ENCODE measurements around the gene CLEC2A. TPM values are rescaled to one million over a fixed set of nuclear protein-coding genes. Genes with fewer than 3 reads are reported as not detected.

CLEC2A gene
- total RNA-seq, 1 experiment from 2014 or later: not detected

DNA sequence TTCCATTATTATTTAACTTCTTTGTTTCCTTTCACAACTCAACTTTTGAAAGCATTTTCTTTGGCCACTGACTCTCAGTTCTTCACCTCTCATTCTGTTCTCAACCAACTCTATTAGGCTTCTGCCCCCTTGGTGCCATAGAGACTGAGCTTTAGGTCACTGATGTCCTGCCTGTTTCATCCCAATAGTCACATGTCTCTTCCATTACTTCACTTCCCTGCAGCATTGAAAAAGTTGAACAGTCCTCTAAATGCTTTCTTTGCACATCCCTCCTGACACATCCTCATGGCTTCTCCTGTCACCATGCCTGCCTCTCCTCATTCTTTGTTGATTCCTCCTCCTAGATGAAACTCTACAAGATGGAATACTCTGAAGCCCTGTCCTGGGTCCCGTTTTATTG is 41.8 kb upstream of the CLEC2A start:
- TF ChIP-seq, protein P1, sequence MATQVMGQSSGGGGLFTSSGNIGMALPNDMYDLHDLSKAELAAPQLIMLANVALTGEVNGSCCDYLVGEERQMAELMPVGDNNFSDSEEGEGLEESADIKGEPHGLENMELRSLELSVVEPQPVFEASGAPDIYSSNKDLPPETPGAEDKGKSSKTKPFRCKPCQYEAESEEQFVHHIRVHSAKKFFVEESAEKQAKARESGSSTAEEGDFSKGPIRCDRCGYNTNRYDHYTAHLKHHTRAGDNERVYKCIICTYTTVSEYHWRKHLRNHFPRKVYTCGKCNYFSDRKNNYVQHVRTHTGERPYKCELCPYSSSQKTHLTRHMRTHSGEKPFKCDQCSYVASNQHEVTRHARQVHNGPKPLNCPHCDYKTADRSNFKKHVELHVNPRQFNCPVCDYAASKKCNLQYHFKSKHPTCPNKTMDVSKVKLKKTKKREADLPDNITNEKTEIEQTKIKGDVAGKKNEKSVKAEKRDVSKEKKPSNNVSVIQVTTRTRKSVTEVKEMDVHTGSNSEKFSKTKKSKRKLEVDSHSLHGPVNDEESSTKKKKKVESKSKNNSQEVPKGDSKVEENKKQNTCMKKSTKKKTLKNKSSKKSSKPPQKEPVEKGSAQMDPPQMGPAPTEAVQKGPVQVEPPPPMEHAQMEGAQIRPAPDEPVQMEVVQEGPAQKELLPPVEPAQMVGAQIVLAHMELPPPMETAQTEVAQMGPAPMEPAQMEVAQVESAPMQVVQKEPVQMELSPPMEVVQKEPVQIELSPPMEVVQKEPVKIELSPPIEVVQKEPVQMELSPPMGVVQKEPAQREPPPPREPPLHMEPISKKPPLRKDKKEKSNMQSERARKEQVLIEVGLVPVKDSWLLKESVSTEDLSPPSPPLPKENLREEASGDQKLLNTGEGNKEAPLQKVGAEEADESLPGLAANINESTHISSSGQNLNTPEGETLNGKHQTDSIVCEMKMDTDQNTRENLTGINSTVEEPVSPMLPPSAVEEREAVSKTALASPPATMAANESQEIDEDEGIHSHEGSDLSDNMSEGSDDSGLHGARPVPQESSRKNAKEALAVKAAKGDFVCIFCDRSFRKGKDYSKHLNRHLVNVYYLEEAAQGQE (IDR thresholded peaks at IDR 0.05; ENCODE audit: low read depth): no peak
- TF ChIP-seq SRF (IDR thresholded peaks at IDR 0.05; ENCODE audit: low read depth) (no peak), SP1 (IDR thresholded peaks at IDR 0.05; ENCODE audit: low read depth) (no peak), ELF1 (IDR thresholded peaks at IDR 0.05; ENCODE audit: borderline replicate concordance, low read depth) (no peak), EZH2phosphoT487 (IDR thresholded peaks at IDR 0.05; ENCODE audit: borderline replicate concordance) (no peak), POLR2A (IDR thresholded peaks at IDR 0.05; ENCODE audit: borderline replicate concordance, extremely low read depth, insufficient read depth, insufficient read length) (no peak), SIN3A (IDR thresholded peaks at IDR 0.05; ENCODE audit: low read depth) (no peak), CBX3 (IDR thresholded peaks at IDR 0.05; ENCODE audit: low read depth) (no peak), FOSL1 (IDR thresholded peaks at IDR 0.05; ENCODE audit: low read depth) (no peak)
- ChIA-PET CTCF (no interaction called here), POLR2A (no interaction called here), RAD21 (ENCODE audit: low non-redundant PET in 1 of 2, low total read pairs in 2 of 2, uncharacterized antibody in 2 of 2, unreplicated experiment in 2 of 2) (no interaction called here)
- H3K79me2 ChIP-seq (ENCODE audit: insufficient read depth, low read length): no peaks in the 10 kb centered on the region
- no peak overlapping the region for H2AFZ ChIP-seq (ENCODE audit: low read depth, low read length, poor library complexity, severe bottlenecking)
- H3K36me3 ChIP-seq (ENCODE audit: control insufficient read depth in 1 of 2, insufficient read depth in 2 of 2, low read length in 2 of 2): no peaks in the 10 kb centered on the region
- H3K27me3 ChIP-seq (ENCODE audit: insufficient read depth, low read length): peaks cover 36% of the 10 kb centered on the region
- H3K4me2 ChIP-seq (ENCODE audit: low read length): no peak overlapping the region
- H3K9me2 ChIP-seq (ENCODE audit: insufficient read depth): no peaks in the 10 kb centered on the region
- H4K20me1 ChIP-seq (ENCODE audit: insufficient read depth): no peaks in the 10 kb centered on the region
- H3K9ac ChIP-seq (ENCODE audit: low read length): no peak overlapping the region
- H3K4me1 ChIP-seq (ENCODE audit: control insufficient read depth in 1 of 2, insufficient read depth in 2 of 2, low read length in 2 of 2): no peaks in the 10 kb centered on the region
- intact Hi-C loops (cut with micrococcal nuclease): no loop called here
- no peaks in the 10 kb centered on the region for H3K9me3 ChIP-seq (ENCODE audit: control insufficient read depth in 1 of 2, insufficient read depth in 1 of 2, low read depth in 1 of 2, low read length in 2 of 2)
- DNase-seq (ENCODE audit: low read depth, low spot score): no peak
- no TSS peak for BruUV-seq (replicated peaks)
- no peak overlapping the region for H3K27ac ChIP-seq (ENCODE audit: low read depth, low read length)
- no peak overlapping the region for H3K4me3 ChIP-seq (replicated peaks in 1 of 2; ENCODE audit: low read depth in 1 of 2, low read length in 2 of 2)
- no peak for ATAC-seq

DNA sequence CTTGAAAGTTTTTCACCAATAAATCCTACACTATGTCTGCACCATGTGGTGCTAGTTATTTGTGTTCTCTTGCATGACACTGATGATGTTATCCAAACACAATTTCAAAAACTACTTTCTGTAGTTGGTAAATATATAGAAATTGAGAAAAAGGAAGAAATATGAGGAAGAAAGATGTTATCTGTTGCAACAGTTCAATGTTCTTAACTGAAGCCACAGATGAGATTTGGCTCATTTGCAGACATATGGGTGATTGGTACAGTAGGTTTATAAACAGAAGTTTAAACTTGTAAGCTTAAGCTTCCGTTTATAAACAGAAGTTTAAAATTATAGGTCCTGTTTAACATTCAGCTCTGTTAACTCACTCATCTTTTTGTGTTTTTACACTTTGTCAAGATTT is 39.0 kb upstream of the CLEC2A start, which contains the start of gene CLEC12A:
TSS of gene CLEC12A (plus strand) at position 229 of the 400 bp plus-strand sequence. CDS start 188 bp downstream, outside the sequence.
- ChIA-PET RAD21 (ENCODE audit: low non-redundant PET in 1 of 2, low total read pairs in 2 of 2, uncharacterized antibody in 2 of 2, unreplicated experiment in 2 of 2) (no interaction called here), CTCF (no interaction called here), POLR2A (no interaction called here)
- H3K9me3 ChIP-seq (ENCODE audit: control insufficient read depth in 1 of 2, insufficient read depth in 1 of 2, low read depth in 1 of 2, low read length in 2 of 2): no peaks in the 10 kb centered on the region
- H3K9ac ChIP-seq (ENCODE audit: low read length): no peak within 1 kb of the TSS
- H3K4me2 ChIP-seq (ENCODE audit: low read length): no peak within 1 kb of the TSS
- no peaks in the 10 kb centered on the region for H3K9me2 ChIP-seq (ENCODE audit: insufficient read depth)
- H4K20me1 ChIP-seq (ENCODE audit: insufficient read depth): no peaks in the 10 kb centered on the region
- no peak for ATAC-seq
- intact Hi-C loops (cut with micrococcal nuclease): no loop called here
- H3K4me3 ChIP-seq (replicated peaks in 1 of 2; ENCODE audit: low read depth in 1 of 2, low read length in 2 of 2): no peak within 1 kb of the TSS
- H3K27ac ChIP-seq (ENCODE audit: low read depth, low read length): no peak within 1 kb of the TSS
- H3K79me2 ChIP-seq (ENCODE audit: insufficient read depth, low read length): no peaks in the 10 kb centered on the region
- H3K36me3 ChIP-seq (ENCODE audit: control insufficient read depth in 1 of 2, insufficient read depth in 2 of 2, low read length in 2 of 2): no peaks in the 10 kb centered on the region
- no peak within 1 kb of the TSS for H2AFZ ChIP-seq (ENCODE audit: low read depth, low read length, poor library complexity, severe bottlenecking)
- BruUV-seq (replicated peaks): no TSS peak
- peaks cover 31% of the 10 kb centered on the region for H3K27me3 ChIP-seq (ENCODE audit: insufficient read depth, low read length)
- DNase-seq (ENCODE audit: low read depth, low spot score): no peak
- H3K4me1 ChIP-seq (ENCODE audit: control insufficient read depth in 1 of 2, insufficient read depth in 2 of 2, low read length in 2 of 2): no peaks in the 10 kb centered on the region
- TF ChIP-seq EZH2phosphoT487 (IDR thresholded peaks at IDR 0.05; ENCODE audit: borderline replicate concordance): no peak
- TF ChIP-seq CBX3 (IDR thresholded peaks at IDR 0.05; ENCODE audit: low read depth): no peak
- TF ChIP-seq ZNF274 (IDR thresholded peaks at IDR 0.05; ENCODE audit: low read depth, low read length): no peak
- no peak for TF ChIP-seq POLR2AphosphoS5 (IDR thresholded peaks at IDR 0.05; ENCODE audit: low read depth, low read length)
- TF ChIP-seq, protein P1 (IDR thresholded peaks at IDR 0.05; ENCODE audit: low read depth): no peak
- no peak for TF ChIP-seq SIN3A (IDR thresholded peaks at IDR 0.05; ENCODE audit: low read depth)
- no peak for TF ChIP-seq ZFX (IDR thresholded peaks at IDR 0.05)
- TF ChIP-seq CEBPB (IDR thresholded peaks at IDR 0.05; ENCODE audit: low read depth): no peak
- no peak for TF ChIP-seq YY1 (IDR thresholded peaks at IDR 0.05; ENCODE audit: extremely low read depth, insufficient replicate concordance, low read depth, low read length)
- TF ChIP-seq ELF1 (IDR thresholded peaks at IDR 0.05; ENCODE audit: borderline replicate concordance, low read depth): no peak
- no peak for TF ChIP-seq EZH2 (IDR thresholded peaks at IDR 0.05)
- no peak for TF ChIP-seq RAD21 (IDR thresholded peaks at IDR 0.05; ENCODE audit: low read depth)
